IMR-90 (cell line): Measurements from ENCODE around the gene TMEM212. TPM values are rescaled to one million over a fixed set of nuclear protein-coding genes. Genes with fewer than 3 reads are reported as not detected.

Experiments used
- ATAC-seq: fragments of 200-7000 bp; cut with Tn5 transposase; 2 replicates; pipeline ENCODE4 v1.9.1; 2020; ENCODE audit warnings: low read depth, mild to moderate bottlenecking, moderate library complexity
- BruUV-seq: library from RNA; stranded (reverse); fragments of 400-500 nt; replicated peaks from 2 replicates; lab custom pipeline; 2021; lab: Mats Ljungman, UMichigan
- CTCF ChIA-PET: fragments of 300-600 bp; formaldehyde crosslinking; extraction: SDS; loops from one replicate; lab custom pipeline; 2021; ENCODE audit warnings: antibody characterized with exemption; lab: Yijun Ruan, JAX
- POLR2A ChIA-PET: fragments of 300-600 bp; sonication (Branson Sonifier 250); formaldehyde crosslinking; loops from one replicate; lab custom pipeline; 2022; ENCODE audit warnings: antibody characterized with exemption; ENCODE audit not compliant: unreplicated experiment; lab: Charles Lee
- DNase-seq: peaks from one replicate; pipeline ENCODE4 v3.0.0; 2013
- H2AFZ ChIP-seq: replicated peaks from 2 replicates; pipeline ENCODE3; 2013; ENCODE audit warnings: low read length, mild to moderate bottlenecking; ENCODE audit not compliant: poor library complexity
- H2AK5ac ChIP-seq: 2 replicates; pipeline ENCODE4 v1.6.1; 2013; ENCODE audit warnings: low read depth, low read length, inconsistent platforms
- H2AK9ac ChIP-seq: replicated peaks from 2 replicates; pipeline ENCODE3; 2013; ENCODE audit warnings: mild to moderate bottlenecking, low read depth, low read length, moderate library complexity; ENCODE audit not compliant: poor library complexity
- H2BK120ac ChIP-seq: 2 replicates; pipeline ENCODE4 v1.6.1; 2013; ENCODE audit warnings: low read depth, low read length, inconsistent platforms
- H2BK15ac ChIP-seq: 3 replicates; pipeline ENCODE4 v1.6.1; 2013; ENCODE audit warnings: low read depth, low read length, inconsistent platforms
- H2BK20ac ChIP-seq: 2 replicates; pipeline ENCODE4 v1.6.1; 2013; ENCODE audit warnings: low read depth, mild to moderate bottlenecking, inconsistent platforms, low read length, moderate library complexity
- H2BK5ac ChIP-seq: 2 replicates; pipeline ENCODE4 v1.6.1; 2013; ENCODE audit warnings: mild to moderate bottlenecking, low read depth, low read length, inconsistent platforms; ENCODE audit not compliant: poor library complexity, severe bottlenecking
- H3K14ac ChIP-seq: replicated peaks from 2 replicates; pipeline ENCODE4 v1.6.1; 2013; ENCODE audit warnings: low read depth, low read length, inconsistent platforms
- H3K18ac ChIP-seq: 2 replicates; pipeline ENCODE4 v1.6.1; 2013; ENCODE audit warnings: low read depth, low read length, control low read depth
- H3K23ac ChIP-seq: 2 replicates; pipeline ENCODE4 v1.6.1; 2013; ENCODE audit warnings: low read depth, low read length, inconsistent platforms
- H3K27ac ChIP-seq: 2 replicates; pipeline ENCODE4 v1.5.1; 2013; ENCODE audit warnings: mild to moderate bottlenecking, control low read depth, low read length; ENCODE audit not compliant: insufficient read depth
- H3K27me3 ChIP-seq: 2 replicates; pipeline ENCODE4 v1.6.1; 2013; ENCODE audit warnings: low read length; ENCODE audit not compliant: control insufficient read depth, insufficient read depth
- H3K36me3 ChIP-seq: 2 replicates; pipeline ENCODE4 v1.6.1; 2013; ENCODE audit warnings: low read length, mixed read lengths; ENCODE audit not compliant: control insufficient read depth, insufficient read depth
- H3K4ac ChIP-seq: 2 replicates; pipeline ENCODE4 v1.6.1; 2013; ENCODE audit warnings: low read depth, low read length, inconsistent platforms
- H3K4me1 ChIP-seq: 2 replicates; pipeline ENCODE4 v1.6.1; 2013; ENCODE audit warnings: low read length, mixed read lengths; ENCODE audit not compliant: control insufficient read depth, insufficient read depth
- H3K4me2 ChIP-seq: 2 replicates; pipeline ENCODE4 v1.6.1; 2013; ENCODE audit warnings: low read depth, mild to moderate bottlenecking, control low read depth, low read length, moderate library complexity
- H3K4me3 ChIP-seq: 2 replicates; pipeline ENCODE4 v1.5.1; 2013; ENCODE audit warnings: low read depth, mild to moderate bottlenecking, control low read depth, low read length, moderate library complexity; ENCODE audit not compliant: insufficient read depth
- H3K56ac ChIP-seq: 2 replicates; pipeline ENCODE4 v1.6.1; 2013; ENCODE audit warnings: low read length, inconsistent platforms; ENCODE audit not compliant: insufficient read depth; ENCODE audit errors: extremely low read depth
- H3K79me1 ChIP-seq, 2 experiments: 2 replicates each; pipeline ENCODE4 v1.6.1; 2013; ENCODE audit warnings: low read length in 2 of 2, inconsistent platforms in 1 of 2, low read depth in 1 of 2
- H3K9ac ChIP-seq: 2 replicates; pipeline ENCODE4 v1.6.1; 2013; ENCODE audit warnings: low read depth, low read length, control low read depth
- H3K9me1 ChIP-seq: 2 replicates; pipeline ENCODE4 v1.6.1; 2013; ENCODE audit warnings: low read length, inconsistent platforms; ENCODE audit not compliant: insufficient read depth
- H3K9me3 ChIP-seq: 2 replicates; pipeline ENCODE4 v1.6.1; 2013; ENCODE audit warnings: low read length; ENCODE audit not compliant: control insufficient read depth, insufficient read depth
- H4K20me1 ChIP-seq: 2 replicates; pipeline ENCODE4 v1.6.1; 2013; ENCODE audit warnings: low read length, inconsistent platforms; ENCODE audit not compliant: insufficient read depth
- H4K5ac ChIP-seq: 2 replicates; pipeline ENCODE4 v1.6.1; 2013; ENCODE audit warnings: mild to moderate bottlenecking, low read depth, low read length, control low read depth
- H4K8ac ChIP-seq, 2 experiments: 2 replicates each; pipeline ENCODE4 v1.6.1; 2013; ENCODE audit warnings: low read depth in 2 of 2, low read length in 2 of 2, control low read depth in 1 of 2, inconsistent platforms in 1 of 2
- H4K91ac ChIP-seq: 2 replicates; pipeline ENCODE4 v1.6.1; 2013; ENCODE audit warnings: low read depth, low read length, inconsistent platforms; ENCODE audit not compliant: insufficient read depth
- CEBPB ChIP-seq: IDR thresholded peaks from 2 replicates; pipeline ENCODE4 v1.6.1; 2012; ENCODE audit warnings: low read depth, low read length, improper control_type of control experiment
- CHD1 ChIP-seq: IDR thresholded peaks from 2 replicates; pipeline ENCODE4 v1.6.1; 2012; ENCODE audit warnings: low read depth, low read length, improper control_type of control experiment
- MAFK ChIP-seq: IDR thresholded peaks from 2 replicates; pipeline ENCODE4 v1.6.1; 2012; ENCODE audit warnings: low read depth, low read length, improper control_type of control experiment
- MAZ ChIP-seq: IDR thresholded peaks from 2 replicates; pipeline ENCODE4 v1.6.1; 2012; ENCODE audit warnings: low read depth, mild to moderate bottlenecking, low read length, improper control_type of control experiment, moderate library complexity, borderline replicate concordance
- NFE2L2 ChIP-seq: fragments of 150-350 bp; IDR thresholded peaks from 2 replicates; pipeline ENCODE4 v1.6.1; 2016; ENCODE audit warnings: low read depth, mild to moderate bottlenecking, low read length
- POLR2A ChIP-seq: IDR thresholded peaks from 2 replicates; pipeline ENCODE4 v1.6.1; 2012; ENCODE audit warnings: mild to moderate bottlenecking, low read depth, low read length
- RCOR1 ChIP-seq: IDR thresholded peaks from 2 replicates; pipeline ENCODE4 v1.6.1; 2012; ENCODE audit warnings: mild to moderate bottlenecking, low read length, improper control_type of control experiment; ENCODE audit not compliant: insufficient replicate concordance
- RFX5 ChIP-seq: IDR thresholded peaks from 2 replicates; pipeline ENCODE4 v1.8.0; 2012; ENCODE audit warnings: low read depth, mild to moderate bottlenecking, low read length, moderate library complexity
- SMC3 ChIP-seq: fragments of 150-350 bp; IDR thresholded peaks from 2 replicates; pipeline ENCODE4 v1.6.1; 2016; ENCODE audit warnings: low read depth, mild to moderate bottlenecking, antibody characterized with exemption, low read length, moderate library complexity
- WGBS, 2 experiments: methylation state at CpG; one replicate each; pipeline versions ENCODE4 v1.1.5 to v1.1.7; 2013; ENCODE audit warnings: missing lambda C conversion rate in 2 of 2; ENCODE audit not compliant: insufficient read length in 1 of 2; ENCODE audit errors: extremely low coverage in 2 of 2; 5-methylcytosine and 5-hydroxymethylcytosine counted together
- dilution Hi-C: fragments of 300-500 bp; cut with HindIII; formaldehyde crosslinking; loops from one replicate; pipeline ENCODE4 v1.14.3; 2018; ENCODE audit warnings: low sequenced_read_pairs; ENCODE audit not compliant: unreplicated experiment
- in situ Hi-C: fragments of 300-500 bp; cut with MboI; formaldehyde crosslinking; loops from 3 replicates; pipeline ENCODE4 v1.14.3; 2019; ENCODE audit warnings: low sequenced_read_pairs, inconsistent platforms, mixed read lengths
- intact Hi-C: fragments of 100-400 bp; cut with micrococcal nuclease; formaldehyde crosslinking; loops from 2 replicates; pipeline ENCODE4 v1.10.0; 2022
- polyA plus RNA-seq, 3 experiments: library from polyadenylated mRNA; depleted of rRNA; stranded (reverse); fragments of >200 nt; gene quantifications; 2 replicates each; pipeline ENCODE4 v1.2.3, GENCODE V29; 2012; ENCODE audit warnings: low replicate concordance in 1 of 3
- total RNA-seq: library from RNA; depleted of rRNA; stranded (reverse); fragments of >200 nt; gene quantifications from 2 replicates; pipeline ENCODE4 v1.2.3, GENCODE V29; 2012
- TF ChIP-seq, protein P1 (sequence below): conservative IDR thresholded peaks from 2 replicates; pipeline ENCODE4 v1.5.1; 2012; ENCODE audit warnings: mild to moderate bottlenecking, low read depth, low read length, improper control_type of control experiment
- TF ChIP-seq, protein P2 (sequence below): fragments of 150-350 bp; IDR thresholded peaks from 2 replicates; pipeline ENCODE4 v1.6.1; 2016; ENCODE audit warnings: low read depth, mild to moderate bottlenecking, low read length, moderate library complexity, borderline replicate concordance

The TMEM212 gene
- total and polyA plus RNA-seq, 2 of the 4 experiments (the other 2 are of a cell fraction): not detected

DNA sequence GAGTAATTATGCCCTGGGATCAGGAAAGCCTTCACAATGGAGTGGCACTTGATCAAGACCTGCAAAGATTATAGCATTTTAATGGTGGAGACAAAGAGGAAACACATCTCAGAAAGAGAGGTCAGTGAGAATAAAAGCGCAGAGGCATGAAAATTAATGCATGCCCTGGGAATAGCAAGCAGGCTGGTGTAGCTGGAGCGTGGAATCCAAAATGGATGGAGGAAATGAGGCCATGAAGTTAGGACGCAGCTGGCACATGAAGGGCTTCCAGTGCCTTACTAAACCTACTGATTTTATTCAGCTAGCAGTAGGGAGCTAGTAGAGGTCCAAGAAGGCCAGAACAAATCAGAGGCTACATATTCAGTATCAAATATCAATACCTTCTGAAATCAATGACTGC, 38.1 kb downstream of the TMEM212 start:
- in situ Hi-C loops: no loop called here
- Histone ChIP-seq H2BK20ac (no peak overlapping the region), H4K5ac (no peak overlapping the region), H3K4me2 (no peak overlapping the region), H3K9me3 (no peaks in the 10 kb centered on the region), H3K23ac (no peak overlapping the region), H2BK120ac (no peak overlapping the region), H3K18ac (no peak overlapping the region), H3K56ac (no peak overlapping the region), H3K4me1 (peaks cover 11% of the 10 kb centered on the region), H3K36me3 (no peaks in the 10 kb centered on the region), H3K27me3 (no peaks in the 10 kb centered on the region), H4K91ac (no peak overlapping the region), H2BK5ac (no peak overlapping the region), H4K20me1 (no peaks in the 10 kb centered on the region), H2AK5ac (no peak overlapping the region), H2AK9ac (no peak overlapping the region), H2AFZ (no peak overlapping the region), H3K14ac (no peak overlapping the region), H3K9ac (no peak overlapping the region), H3K27ac (no peak overlapping the region), H2BK15ac (no peak overlapping the region; the same call in 2 of the 3 replicates), H3K4ac (no peak overlapping the region), H4K8ac (no peak overlapping the region), H3K4me3 (no peak overlapping the region), H3K79me1 (no peaks in the 10 kb centered on the region), H3K9me1 (no peaks in the 10 kb centered on the region; the same call in none of the 2 replicates)
- POLR2A ChIA-PET: no interaction called here
- DNase-seq (no peak), ATAC-seq (no peak)
- intact Hi-C loops: no loop called here
- dilution Hi-C loops: no loop called here
- CTCF ChIA-PET: no interaction called here
- TF ChIP-seq MAFK: no peak
- no peak for TF ChIP-seq RFX5
- TF ChIP-seq POLR2A: no peak
- no peak for TF ChIP-seq CEBPB
- no peak for TF ChIP-seq NFE2L2
- TF ChIP-seq, protein P1, sequence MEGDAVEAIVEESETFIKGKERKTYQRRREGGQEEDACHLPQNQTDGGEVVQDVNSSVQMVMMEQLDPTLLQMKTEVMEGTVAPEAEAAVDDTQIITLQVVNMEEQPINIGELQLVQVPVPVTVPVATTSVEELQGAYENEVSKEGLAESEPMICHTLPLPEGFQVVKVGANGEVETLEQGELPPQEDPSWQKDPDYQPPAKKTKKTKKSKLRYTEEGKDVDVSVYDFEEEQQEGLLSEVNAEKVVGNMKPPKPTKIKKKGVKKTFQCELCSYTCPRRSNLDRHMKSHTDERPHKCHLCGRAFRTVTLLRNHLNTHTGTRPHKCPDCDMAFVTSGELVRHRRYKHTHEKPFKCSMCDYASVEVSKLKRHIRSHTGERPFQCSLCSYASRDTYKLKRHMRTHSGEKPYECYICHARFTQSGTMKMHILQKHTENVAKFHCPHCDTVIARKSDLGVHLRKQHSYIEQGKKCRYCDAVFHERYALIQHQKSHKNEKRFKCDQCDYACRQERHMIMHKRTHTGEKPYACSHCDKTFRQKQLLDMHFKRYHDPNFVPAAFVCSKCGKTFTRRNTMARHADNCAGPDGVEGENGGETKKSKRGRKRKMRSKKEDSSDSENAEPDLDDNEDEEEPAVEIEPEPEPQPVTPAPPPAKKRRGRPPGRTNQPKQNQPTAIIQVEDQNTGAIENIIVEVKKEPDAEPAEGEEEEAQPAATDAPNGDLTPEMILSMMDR: no peak
- no peak for TF ChIP-seq SMC3
- TF ChIP-seq, protein P2, sequence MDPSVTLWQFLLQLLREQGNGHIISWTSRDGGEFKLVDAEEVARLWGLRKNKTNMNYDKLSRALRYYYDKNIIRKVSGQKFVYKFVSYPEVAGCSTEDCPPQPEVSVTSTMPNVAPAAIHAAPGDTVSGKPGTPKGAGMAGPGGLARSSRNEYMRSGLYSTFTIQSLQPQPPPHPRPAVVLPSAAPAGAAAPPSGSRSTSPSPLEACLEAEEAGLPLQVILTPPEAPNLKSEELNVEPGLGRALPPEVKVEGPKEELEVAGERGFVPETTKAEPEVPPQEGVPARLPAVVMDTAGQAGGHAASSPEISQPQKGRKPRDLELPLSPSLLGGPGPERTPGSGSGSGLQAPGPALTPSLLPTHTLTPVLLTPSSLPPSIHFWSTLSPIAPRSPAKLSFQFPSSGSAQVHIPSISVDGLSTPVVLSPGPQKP: no peak
- no peak for TF ChIP-seq CHD1
- TF ChIP-seq RCOR1: no peak
- no peak for TF ChIP-seq MAZ
- BruUV-seq: no TSS peak
- no CpG with 5 or more reads among the region's 3 CpGs for WGBS, 2 experiments
